ENCODE data around the gene LEFTY1. TPM values are rescaled to one million over a fixed set of nuclear protein-coding genes. Genes with fewer than 3 reads are reported as not detected.

The LEFTY1 gene
- total RNA-seq, 1 experiment from 2014 or later, result not detected

DNA sequence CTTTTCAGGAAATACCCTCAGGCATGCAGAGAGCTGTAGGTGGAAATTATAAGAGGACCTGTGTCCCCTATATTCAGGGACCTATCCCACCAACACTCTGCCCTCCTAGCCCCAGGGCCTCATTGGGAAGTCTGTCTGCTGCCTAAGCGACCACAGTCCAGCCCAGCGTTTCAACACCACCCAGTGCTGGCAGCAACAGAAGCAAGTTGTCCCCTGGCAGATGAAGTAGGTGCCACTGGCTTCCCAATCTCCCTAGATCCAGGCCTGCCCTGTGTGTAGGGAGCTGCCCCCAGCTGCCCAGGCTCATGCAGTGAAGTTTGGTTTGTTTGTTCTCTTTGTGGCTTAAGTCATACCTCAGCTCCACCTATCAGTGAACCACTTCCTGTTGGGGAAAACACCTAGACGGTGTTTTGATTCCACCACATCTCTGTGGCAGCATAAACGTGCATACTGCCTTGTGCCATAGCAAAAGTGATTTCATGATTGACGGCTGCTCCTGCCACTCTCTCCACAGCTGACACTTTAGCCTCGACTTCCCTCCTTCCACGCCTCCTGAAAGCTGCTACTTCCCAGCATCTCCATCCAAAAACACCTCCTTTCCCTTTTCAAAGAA, 8.1 kb upstream of the LEFTY1 start:
- intact Hi-C loops (cut with micrococcal nuclease; ENCODE audit: unreplicated experiment), result no loop called here
- Histone ChIP-seq H3K9me3 (no peaks in the 10 kb centered on the region), H3K4me1 (peaks cover 10% of the 10 kb centered on the region; the same call in 1 of the 2 replicates), H3K4me3 (ENCODE audit: low read depth, low read length) (no peak overlapping the region), H3K36me3 (ENCODE audit: control insufficient read depth, insufficient read depth, low read length) (no peaks in the 10 kb centered on the region), H3K27me3 (replicated peaks; ENCODE audit: control insufficient read depth, insufficient read depth, low read length) (no peaks in the 10 kb centered on the region)
- H3K36me3 Mint-ChIP-seq (ENCODE audit: insufficient read depth, unreplicated experiment), result no peaks in the 10 kb centered on the region
- H3K4me1 Mint-ChIP-seq (ENCODE audit: low read depth, unreplicated experiment), result peaks cover 17% of the 10 kb centered on the region
- ChIA-PET POLR2A (interaction anchor here (1.4 kb wide), 1 partner anchor 15 kb away, joined by 5 read pairs; the partner anchor contains the start of gene TMEM63A), CTCF (interaction anchor here (0.6 kb wide), 1 partner anchor 815 kb away, joined by 3 read pairs; no protein-coding TSS in a partner anchor)
- no peaks in the 10 kb centered on the region for H3K9me3 Mint-ChIP-seq (ENCODE audit: unreplicated experiment)
- H3K4me3 Mint-ChIP-seq (ENCODE audit: unreplicated experiment), result no peak overlapping the region
- TF ChIP-seq, protein P1, sequence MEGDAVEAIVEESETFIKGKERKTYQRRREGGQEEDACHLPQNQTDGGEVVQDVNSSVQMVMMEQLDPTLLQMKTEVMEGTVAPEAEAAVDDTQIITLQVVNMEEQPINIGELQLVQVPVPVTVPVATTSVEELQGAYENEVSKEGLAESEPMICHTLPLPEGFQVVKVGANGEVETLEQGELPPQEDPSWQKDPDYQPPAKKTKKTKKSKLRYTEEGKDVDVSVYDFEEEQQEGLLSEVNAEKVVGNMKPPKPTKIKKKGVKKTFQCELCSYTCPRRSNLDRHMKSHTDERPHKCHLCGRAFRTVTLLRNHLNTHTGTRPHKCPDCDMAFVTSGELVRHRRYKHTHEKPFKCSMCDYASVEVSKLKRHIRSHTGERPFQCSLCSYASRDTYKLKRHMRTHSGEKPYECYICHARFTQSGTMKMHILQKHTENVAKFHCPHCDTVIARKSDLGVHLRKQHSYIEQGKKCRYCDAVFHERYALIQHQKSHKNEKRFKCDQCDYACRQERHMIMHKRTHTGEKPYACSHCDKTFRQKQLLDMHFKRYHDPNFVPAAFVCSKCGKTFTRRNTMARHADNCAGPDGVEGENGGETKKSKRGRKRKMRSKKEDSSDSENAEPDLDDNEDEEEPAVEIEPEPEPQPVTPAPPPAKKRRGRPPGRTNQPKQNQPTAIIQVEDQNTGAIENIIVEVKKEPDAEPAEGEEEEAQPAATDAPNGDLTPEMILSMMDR (IDR thresholded peaks at IDR 0.05; ENCODE audit: insufficient read depth in 1 of 2, low read depth in 1 of 2, low read length in 1 of 2, severe bottlenecking in 1 of 2, unreplicated experiment in 1 of 2), result no peak
- no TSS peak for BruUV-seq (replicated peaks)
- peak overlapping the region; percentile 41 for H3K27ac Mint-ChIP-seq (ENCODE audit: unreplicated experiment)
- DNase-seq, result no peak
- no peaks in the 10 kb centered on the region for H3K27me3 Mint-ChIP-seq (ENCODE audit: insufficient read depth, unreplicated experiment)

GRCh38 chr1:225896494-225896893, 7.5 kb upstream of the LEFTY1 start:
- DNase-seq, result no peak
- no peaks in the 10 kb centered on the region for H3K36me3 ChIP-seq (ENCODE audit: control insufficient read depth, insufficient read depth, low read length)
- TF ChIP-seq, protein P1 (IDR thresholded peaks at IDR 0.05; ENCODE audit: insufficient read depth in 1 of 2, low read depth in 1 of 2, low read length in 1 of 2, severe bottlenecking in 1 of 2, unreplicated experiment in 1 of 2), result no peak
- Mint-ChIP-seq H3K9me3 (ENCODE audit: unreplicated experiment) (no peaks in the 10 kb centered on the region), H3K27me3 (ENCODE audit: insufficient read depth, unreplicated experiment) (no peaks in the 10 kb centered on the region), H3K36me3 (ENCODE audit: insufficient read depth, unreplicated experiment) (no peaks in the 10 kb centered on the region), H3K4me1 (ENCODE audit: low read depth, unreplicated experiment) (peaks cover 17% of the 10 kb centered on the region), H3K4me3 (ENCODE audit: unreplicated experiment) (no peak overlapping the region), H3K27ac (ENCODE audit: unreplicated experiment) (no peak overlapping the region)
- no peaks in the 10 kb centered on the region for H3K9me3 ChIP-seq
- no peak overlapping the region for H3K4me3 ChIP-seq (ENCODE audit: low read depth, low read length)
- H3K4me1 ChIP-seq, result peaks cover 10% of the 10 kb centered on the region; the same call in 1 of the 2 replicates
- ChIA-PET POLR2A (no interaction called here), CTCF (no interaction called here)
- BruUV-seq (replicated peaks), result no TSS peak
- intact Hi-C loops (cut with micrococcal nuclease; ENCODE audit: unreplicated experiment), result no loop called here
- H3K27me3 ChIP-seq (replicated peaks; ENCODE audit: control insufficient read depth, insufficient read depth, low read length), result no peaks in the 10 kb centered on the region

- Mint-ChIP-seq H3K4me1 (ENCODE audit: low read depth, unreplicated experiment) (peaks cover 8% of the 10 kb centered on the region), H3K36me3 (ENCODE audit: insufficient read depth, unreplicated experiment) (no peaks in the 10 kb centered on the region), H3K27ac (ENCODE audit: unreplicated experiment) (no peak overlapping the region), H3K27me3 (ENCODE audit: insufficient read depth, unreplicated experiment) (no peaks in the 10 kb centered on the region), H3K4me3 (ENCODE audit: unreplicated experiment) (no peak overlapping the region), H3K9me3 (ENCODE audit: unreplicated experiment) (no peaks in the 10 kb centered on the region)
- ChIA-PET CTCF (no interaction called here), POLR2A (no interaction called here)
- Histone ChIP-seq H3K9me3 (no peaks in the 10 kb centered on the region), H3K27me3 (replicated peaks; ENCODE audit: control insufficient read depth, insufficient read depth, low read length) (no peaks in the 10 kb centered on the region), H3K4me3 (ENCODE audit: low read depth, low read length) (no peak overlapping the region), H3K4me1 (peaks cover 14% of the 10 kb centered on the region; the same call in 1 of the 2 replicates), H3K36me3 (ENCODE audit: control insufficient read depth, insufficient read depth, low read length) (no peaks in the 10 kb centered on the region)
- BruUV-seq (replicated peaks), result no TSS peak
- DNase-seq, result no peak
- intact Hi-C loops (cut with micrococcal nuclease; ENCODE audit: unreplicated experiment), result no loop called here
- TF ChIP-seq, protein P1 (IDR thresholded peaks at IDR 0.05; ENCODE audit: insufficient read depth in 1 of 2, low read depth in 1 of 2, low read length in 1 of 2, severe bottlenecking in 1 of 2, unreplicated experiment in 1 of 2), result no peak
Observed at GRCh38 chr1:225892307-225892706, 3.4 kb upstream of the LEFTY1 start.

Data from Caco-2 (cell line).